A673 (cell line): ENCODE measurements around the gene CDIP1. TPM values are rescaled to one million over a fixed set of nuclear protein-coding genes. Genes with fewer than 3 reads are reported as not detected.

Source experiments
- BruUV-seq: library from RNA; stranded (reverse); fragments of 400-500 nt; replicated peaks from 2 replicates; lab custom pipeline; 2021; lab: Mats Ljungman, UMichigan
- CTCF ChIA-PET: fragments of 300-600 bp; sonication (Branson Sonifier 250); formaldehyde crosslinking; loops from one replicate; lab custom pipeline; 2022; ENCODE audit warnings: antibody characterized with exemption; lab: Charles Lee
- POLR2A ChIA-PET: fragments of 300-600 bp; sonication (Branson Sonifier 250); formaldehyde crosslinking; loops from one replicate; lab custom pipeline; 2022; ENCODE audit warnings: antibody characterized with exemption; ENCODE audit not compliant: low non-redundant PET; lab: Charles Lee
- DNase-seq: peaks from one replicate; pipeline ENCODE4 v3.0.0-alpha.2; 2015; ENCODE audit warnings: low spot score
- H3K27ac ChIP-seq: fragments of 200-600 bp; sonication (generic); 2 replicates; pipeline ENCODE4 v1.5.1; 2016; ENCODE audit warnings: mixed run types, low read depth, mild to moderate bottlenecking, mixed read lengths, antibody characterized with exemption, low read length; ENCODE audit not compliant: poor library complexity, severe bottlenecking
- H3K27me3 ChIP-seq: fragments of 200-600 bp; sonication (generic); replicated peaks from 2 replicates; pipeline ENCODE4 v1.6.1; 2017; ENCODE audit warnings: mixed run types, low read depth, mild to moderate bottlenecking, mixed read lengths, antibody characterized with exemption, low read length; ENCODE audit not compliant: insufficient read depth, poor library complexity
- H3K36me3 ChIP-seq: fragments of 200-600 bp; sonication (generic); 2 replicates; pipeline ENCODE4 v1.6.1; 2016; ENCODE audit warnings: mixed run types, mild to moderate bottlenecking, mixed read lengths, antibody characterized with exemption, low read length; ENCODE audit not compliant: insufficient read depth, poor library complexity, severe bottlenecking
- H3K4me1 ChIP-seq: fragments of 200-600 bp; sonication (generic); 2 replicates; pipeline ENCODE4 v1.6.1; 2017; ENCODE audit warnings: mixed run types, mild to moderate bottlenecking, mixed read lengths, antibody characterized with exemption, low read length; ENCODE audit not compliant: insufficient read depth, poor library complexity, severe bottlenecking
- H3K4me3 ChIP-seq: fragments of 200-600 bp; sonication (generic); 2 replicates; pipeline ENCODE4 v1.5.1; 2016; ENCODE audit warnings: low read depth, mixed run types, mild to moderate bottlenecking, mixed read lengths, low read length; ENCODE audit not compliant: poor library complexity, severe bottlenecking
- H3K9me3 ChIP-seq: fragments of 200-600 bp; sonication (generic); 2 replicates; pipeline ENCODE4 v1.6.1; 2016; ENCODE audit warnings: mixed run types, low read depth, mild to moderate bottlenecking, mixed read lengths, antibody characterized with exemption, low read length; ENCODE audit not compliant: poor library complexity, severe bottlenecking
- CTCF ChIP-seq: fragments of 300-800, 200-600 bp; sonication (generic); conservative IDR thresholded peaks from 2 replicates; pipeline ENCODE4 v1.5.1; 2017; ENCODE audit warnings: low read depth, mild to moderate bottlenecking, antibody characterized with exemption, low read length, moderate library complexity, mixed read lengths
- EZH2 ChIP-seq: fragments of 200-600 bp; sonication (generic); IDR thresholded peaks from 2 replicates; pipeline ENCODE4 v1.6.1; 2017; ENCODE audit warnings: borderline replicate concordance, low read depth, mild to moderate bottlenecking, mixed read lengths, antibody characterized with exemption, low read length; ENCODE audit not compliant: poor library complexity, severe bottlenecking
- intact Hi-C: fragments of 100-400 bp; cut with micrococcal nuclease; formaldehyde crosslinking; loops from one replicate; pipeline ENCODE4 v1.10.0; 2022; ENCODE audit not compliant: unreplicated experiment
- total RNA-seq: library from RNA; stranded (reverse); gene quantifications from 2 replicates; pipeline ENCODE4 v1.2.3, GENCODE V29; 2021

Gene CDIP1
- total RNA-seq, 1 experiment from 2014 or later, result 12.8 TPM

GRCh38 chr16:4510131-4510530, 28.4 kb downstream of the CDIP1 start:
- Histone ChIP-seq H3K4me1 (no peaks in the 10 kb centered on the region), H3K27me3 (no peaks in the 10 kb centered on the region), H3K4me3 (no peak overlapping the region), H3K27ac (no peak overlapping the region), H3K36me3 (peaks cover 28% of the 10 kb centered on the region), H3K9me3 (no peaks in the 10 kb centered on the region)
- CTCF ChIA-PET, result interaction anchor here (0.6 kb wide), 1 partner anchor 38 kb away, joined by 3 read pairs; no protein-coding TSS in a partner anchor
- TF ChIP-seq EZH2, result no peak
- no peak for TF ChIP-seq CTCF
- intact Hi-C loops, result no loop called here
- no peak for DNase-seq
- POLR2A ChIA-PET, result no interaction called here
- BruUV-seq, result no TSS peak

- H3K4me1 ChIP-seq, result no peaks in the 10 kb centered on the region
- H3K36me3 ChIP-seq, result peaks cover 28% of the 10 kb centered on the region
- BruUV-seq, result no TSS peak
- H3K4me3 ChIP-seq, result no peak overlapping the region
- intact Hi-C loops, result no loop called here
- no peak overlapping the region for H3K27ac ChIP-seq
- DNase-seq, result no peak
- H3K27me3 ChIP-seq, result no peaks in the 10 kb centered on the region
- CTCF ChIA-PET, result interaction anchor here (0.6 kb wide), 1 partner anchor 39 kb away, joined by 3 read pairs; no protein-coding TSS in a partner anchor
- no peaks in the 10 kb centered on the region for H3K9me3 ChIP-seq
- POLR2A ChIA-PET, result no interaction called here
- TF ChIP-seq EZH2, result no peak
- no peak for TF ChIP-seq CTCF
Measured at GRCh38 chr16:4509420-4509819, 29.2 kb downstream of the CDIP1 start.

GRCh38 chr16:4508806-4509205, 29.8 kb downstream of the CDIP1 start:
- TF ChIP-seq EZH2 (no peak), CTCF (no peak)
- ChIA-PET POLR2A (no interaction called here), CTCF (no interaction called here)
- intact Hi-C loops, result no loop called here
- Histone ChIP-seq H3K36me3 (peaks cover 28% of the 10 kb centered on the region), H3K27me3 (no peaks in the 10 kb centered on the region), H3K27ac (no peak overlapping the region), H3K4me1 (no peaks in the 10 kb centered on the region), H3K4me3 (no peak overlapping the region), H3K9me3 (no peaks in the 10 kb centered on the region)
- DNase-seq, result no peak
- no TSS peak for BruUV-seq
